B cell (primary cell): ENCODE results near the gene STXBP1. TPM values are rescaled to one million over a fixed set of nuclear protein-coding genes. Genes with fewer than 3 reads are reported as not detected.

Experiments
- ATAC-seq: fragments of 200-7000 bp; cut with Tn5 transposase; one replicate; pipeline ENCODE4 v1.10.0; 2021; ENCODE audit warnings: low read depth, mild to moderate bottlenecking, moderate number of reproducible peaks, moderate library complexity
- CTCF ChIA-PET: fragments of 350-600 bp; sonication (Branson Sonifier 250); formaldehyde crosslinking; loops from one replicate; lab custom pipeline; 2021; ENCODE audit warnings: antibody characterized with exemption, inconsistent platforms; lab: Charles Lee
- POLR2A ChIA-PET: fragments of 350-600 bp; sonication (Branson Sonifier 250); formaldehyde crosslinking; loops from one replicate; lab custom pipeline; 2021; ENCODE audit warnings: antibody characterized with exemption; lab: Charles Lee
- DNase-seq: peaks from one replicate; pipeline ENCODE4 v3.0.0; 2013
- H2AFZ ChIP-seq: 2 replicates; pipeline ENCODE4 v1.6.1; 2012; ENCODE audit warnings: mild to moderate bottlenecking, low read depth, low read length; ENCODE audit not compliant: insufficient read depth, poor library complexity, severe bottlenecking
- H3K27ac ChIP-seq, 2 donors: 1 replicate in 1 of 2; 2 replicates in 1 of 2; pipeline ENCODE4 v1.5.1; 2012 to 2013; ENCODE audit warnings: low read length in 2 of 2, mild to moderate bottlenecking in 2 of 2, moderate library complexity in 1 of 2
- H3K27me3 ChIP-seq, 4 experiments: fragments of 200-600 bp in 1 of 4; sonication (generic) in 1 of 4; replicated peaks in 1 of 4; 1 replicate in 2 of 4; 2 replicates in 2 of 4; pipeline versions ENCODE4 v1.6.1 to v1.7.0; 2013 to 2016; ENCODE audit warnings: low read length in 3 of 4, mild to moderate bottlenecking in 2 of 4, mixed read lengths in 1 of 4, moderate library complexity in 1 of 4; ENCODE audit not compliant: insufficient read depth in 4 of 4, control insufficient read depth in 3 of 4; ENCODE audit errors: control extremely low read depth in 1 of 4
- H3K36me3 ChIP-seq, 2 experiments: replicated peaks in 1 of 2; 1 replicate in 1 of 2; 2 replicates in 1 of 2; pipeline versions ENCODE4 v1.6.1 to v1.7.1; 2013; ENCODE audit warnings: low read length in 1 of 2; ENCODE audit not compliant: insufficient read depth in 2 of 2, control insufficient read depth in 1 of 2; ENCODE audit errors: control extremely low read depth in 1 of 2, extremely low read depth in 1 of 2
- H3K4me1 ChIP-seq, 2 donors: fragments of 200-600 bp in 1 of 2; sonication (generic) in 1 of 2; 1 replicate in 1 of 2; 2 replicates in 1 of 2; pipeline versions ENCODE4 v1.5.1 to v1.6.1; 2013 to 2017; ENCODE audit warnings: low read length in 2 of 2; ENCODE audit not compliant: control insufficient read depth in 2 of 2, insufficient read depth in 2 of 2
- H3K4me2 ChIP-seq: replicated peaks from 2 replicates; pipeline ENCODE3; 2012; ENCODE audit warnings: mild to moderate bottlenecking, low read depth, low read length; ENCODE audit not compliant: poor library complexity, severe bottlenecking
- H3K4me3 ChIP-seq, 5 experiments: fragments of 200-600 bp in 1 of 5; sonication (generic) in 1 of 5; 1 replicate in 3 of 5; 2 replicates in 2 of 5; pipeline versions ENCODE4 v1.5.1 to v1.7.0; 2011 to 2016; ENCODE audit warnings: low read length in 4 of 5, mild to moderate bottlenecking in 4 of 5, low read depth in 2 of 5, control low read depth in 1 of 5, moderate library complexity in 1 of 5; ENCODE audit not compliant: insufficient read depth in 1 of 5; ENCODE audit errors: control extremely low read depth in 1 of 5, extremely low read depth in 1 of 5
- H3K79me2 ChIP-seq: fragments of 200-600 bp; sonication (generic); one replicate; pipeline ENCODE4 v1.6.0; 2016; ENCODE audit warnings: low read length; ENCODE audit not compliant: control insufficient read depth, insufficient read depth
- H3K9ac ChIP-seq: fragments of 200-600 bp; sonication (generic); 2 replicates; pipeline ENCODE4 v1.6.1; 2017; ENCODE audit warnings: mild to moderate bottlenecking, low read length, moderate library complexity
- H3K9me3 ChIP-seq, 3 donors: one replicate each; pipeline versions ENCODE4 v1.6.1 to v1.7.1; 2013; ENCODE audit warnings: low read length in 2 of 3; ENCODE audit not compliant: control insufficient read depth in 2 of 3, insufficient read depth in 1 of 3; ENCODE audit errors: control extremely low read depth in 1 of 3
- H4K20me1 ChIP-seq: 2 replicates; pipeline ENCODE4 v1.6.0; 2012; ENCODE audit warnings: mild to moderate bottlenecking, low read length; ENCODE audit not compliant: insufficient read depth, control insufficient read depth, poor library complexity, severe bottlenecking
- H3K27ac Mint-ChIP-seq: one replicate; pipeline ENCODE4 v1.8.0; 2021; ENCODE audit warnings: mixed read lengths
- H3K27me3 Mint-ChIP-seq: one replicate; pipeline ENCODE4 v1.8.0; 2021; ENCODE audit warnings: mixed read lengths
- H3K4me1 Mint-ChIP-seq: one replicate; pipeline ENCODE4 v1.8.0; 2021; ENCODE audit warnings: mixed read lengths
- H3K4me3 Mint-ChIP-seq: one replicate; pipeline ENCODE4 v1.8.0; 2021; ENCODE audit warnings: mixed read lengths
- H3K9me3 Mint-ChIP-seq: one replicate; pipeline ENCODE4 v1.8.0; 2022; ENCODE audit warnings: mixed read lengths; ENCODE audit not compliant: insufficient read depth
- EZH2 ChIP-seq: IDR thresholded peaks from 2 replicates; pipeline ENCODE4 v1.6.1; 2012; ENCODE audit warnings: borderline replicate concordance, low read depth, mild to moderate bottlenecking, moderate library complexity, low read length; ENCODE audit not compliant: insufficient read depth, poor library complexity, severe bottlenecking
- WGBS: methylation state at CpG from one replicate; pipeline ENCODE4 v1.1.5; 2013; ENCODE audit warnings: missing lambda C conversion rate; ENCODE audit not compliant: insufficient coverage; 5-methylcytosine and 5-hydroxymethylcytosine counted together
- intact Hi-C: fragments of 100-400 bp; cut with micrococcal nuclease; formaldehyde crosslinking; loops from one replicate; pipeline ENCODE4 v1.10.0; 2022
- polyA plus RNA-seq: library from polyadenylated mRNA; depleted of rRNA; stranded (reverse); fragments of >200 nt; gene quantifications from 2 replicates; pipeline ENCODE4 v1.2.3, GENCODE V29; 2012
- total RNA-seq, 2 donors: library from RNA; stranded (reverse); fragments of 120-200 nt in 1 of 2; gene quantifications; 1 replicate in 1 of 2; 2 replicates in 1 of 2; pipeline versions ENCODE4 v1.2.3 to v1.2.4, GENCODE V29; 2013 to 2022
- TF ChIP-seq, protein P1 (sequence below): fragments of 200-600 bp; IDR thresholded peaks from one replicate; pipeline ENCODE4 v1.8.0; 2022; ENCODE audit warnings: antibody characterized with exemption, mild to moderate bottlenecking

STXBP1 gene
- total and polyA plus RNA-seq, 2 donors (not counting 1 experiment from before 2014, with no cell fraction given) = 0.62 TPM; not detected in 1

DNA sequence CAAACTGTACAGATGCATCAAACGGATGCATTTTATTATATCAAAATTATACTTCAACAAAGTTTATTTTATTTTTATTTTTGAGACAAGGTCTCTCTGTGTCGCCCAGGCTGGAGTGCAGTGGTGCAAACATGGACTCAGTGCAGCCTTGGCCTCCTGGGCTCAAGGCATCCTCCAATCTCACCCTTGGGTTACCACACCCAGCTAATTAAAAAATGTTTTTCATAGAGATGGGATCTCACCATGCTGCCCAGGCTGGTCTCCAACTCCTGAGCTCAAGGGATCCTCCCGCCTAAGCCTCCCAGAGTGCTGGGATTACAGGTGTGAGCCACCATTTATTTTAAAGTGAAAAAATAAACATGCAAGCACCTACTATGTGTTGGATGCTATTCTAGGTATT lies 40.1 kb upstream of the STXBP1 start:
- no peak overlapping the region for H3K9ac ChIP-seq
- CTCF ChIA-PET = interaction anchor here (1.3 to 1.4 kb wide), 2 partner anchors 14 to 17 kb away, joined by 3 to 4 read pairs; no protein-coding TSS in a partner anchor
- no peaks in the 10 kb centered on the region for H3K36me3 ChIP-seq
- H3K79me2 ChIP-seq = no peaks in the 10 kb centered on the region
- intact Hi-C loops = no loop called here
- no peak overlapping the region for H3K4me3 Mint-ChIP-seq
- POLR2A ChIA-PET = no interaction called here
- H3K9me3 ChIP-seq = peaks cover 0 to 3% (median 0%) of the 10 kb centered on the region in 3 donors
- no peak overlapping the region for H3K4me3 ChIP-seq
- H2AFZ ChIP-seq = no peak overlapping the region
- H4K20me1 ChIP-seq = no peaks in the 10 kb centered on the region
- no peak overlapping the region for H3K27ac ChIP-seq
- ATAC-seq (no peak), DNase-seq (no peak)
- H3K4me1 Mint-ChIP-seq = peaks cover 16% of the 10 kb centered on the region
- peaks cover 8% of the 10 kb centered on the region for H3K27me3 Mint-ChIP-seq
- H3K4me2 ChIP-seq = no peak overlapping the region
- TF ChIP-seq, protein P1, sequence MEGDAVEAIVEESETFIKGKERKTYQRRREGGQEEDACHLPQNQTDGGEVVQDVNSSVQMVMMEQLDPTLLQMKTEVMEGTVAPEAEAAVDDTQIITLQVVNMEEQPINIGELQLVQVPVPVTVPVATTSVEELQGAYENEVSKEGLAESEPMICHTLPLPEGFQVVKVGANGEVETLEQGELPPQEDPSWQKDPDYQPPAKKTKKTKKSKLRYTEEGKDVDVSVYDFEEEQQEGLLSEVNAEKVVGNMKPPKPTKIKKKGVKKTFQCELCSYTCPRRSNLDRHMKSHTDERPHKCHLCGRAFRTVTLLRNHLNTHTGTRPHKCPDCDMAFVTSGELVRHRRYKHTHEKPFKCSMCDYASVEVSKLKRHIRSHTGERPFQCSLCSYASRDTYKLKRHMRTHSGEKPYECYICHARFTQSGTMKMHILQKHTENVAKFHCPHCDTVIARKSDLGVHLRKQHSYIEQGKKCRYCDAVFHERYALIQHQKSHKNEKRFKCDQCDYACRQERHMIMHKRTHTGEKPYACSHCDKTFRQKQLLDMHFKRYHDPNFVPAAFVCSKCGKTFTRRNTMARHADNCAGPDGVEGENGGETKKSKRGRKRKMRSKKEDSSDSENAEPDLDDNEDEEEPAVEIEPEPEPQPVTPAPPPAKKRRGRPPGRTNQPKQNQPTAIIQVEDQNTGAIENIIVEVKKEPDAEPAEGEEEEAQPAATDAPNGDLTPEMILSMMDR = no peak
- TF ChIP-seq EZH2 = no peak
- no peaks in the 10 kb centered on the region for H3K9me3 Mint-ChIP-seq
- WGBS = no CpG with 5 or more reads among the region's 3 CpGs
- H3K27me3 ChIP-seq = peaks cover 0 to 7% (median 0%) of the 10 kb centered on the region in 4 experiments
- no peak overlapping the region for H3K27ac Mint-ChIP-seq
- H3K4me1 ChIP-seq = peaks cover 18 to 24% of the 10 kb centered on the region in 2 donors

DNA sequence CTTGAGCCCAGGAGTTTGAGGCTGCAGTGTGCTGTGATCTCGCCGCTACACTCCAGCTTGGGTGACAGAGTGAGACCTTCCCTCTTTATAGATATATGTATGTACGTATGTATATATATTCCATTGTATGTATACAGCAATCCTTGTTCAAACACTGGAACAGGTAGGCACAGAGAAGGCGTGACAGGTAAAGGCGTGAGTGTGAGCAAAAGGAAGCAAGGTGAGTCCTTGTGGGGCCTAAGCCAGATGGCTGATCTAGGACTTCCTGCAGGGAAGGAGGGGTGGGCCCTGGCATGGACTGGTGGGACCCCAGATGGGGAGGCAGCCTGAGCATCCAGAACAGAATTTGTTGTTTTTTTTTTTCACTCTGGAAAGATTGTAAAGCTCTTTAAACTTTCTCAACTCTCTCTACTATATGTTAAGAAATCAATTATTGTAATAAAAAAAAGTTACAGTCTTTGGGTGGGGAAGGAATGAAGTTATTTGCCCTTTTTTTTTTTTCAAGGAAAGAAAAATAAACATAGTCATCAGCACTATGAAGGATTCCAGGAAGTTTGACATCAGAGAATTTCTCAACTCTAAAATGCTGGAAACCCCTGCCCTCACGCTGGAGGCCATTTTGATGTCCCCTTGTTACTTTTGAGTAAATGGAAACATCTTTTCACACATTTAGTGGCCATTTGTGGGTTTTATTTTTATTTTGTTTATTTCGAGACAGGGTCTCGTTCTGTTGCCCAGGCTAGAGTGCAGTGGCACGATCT lies 38.9 kb upstream of the STXBP1 start:
- H3K9ac ChIP-seq = no peak overlapping the region
- no peaks in the 10 kb centered on the region for H3K79me2 ChIP-seq
- ChIA-PET POLR2A (no interaction called here), CTCF (interaction anchor here (1.3 to 1.4 kb wide), 2 partner anchors 12 to 16 kb away, joined by 3 to 4 read pairs; no protein-coding TSS in a partner anchor)
- intact Hi-C loops = no loop called here
- ATAC-seq (no peak), DNase-seq (no peak)
- H2AFZ ChIP-seq = no peak overlapping the region
- no peak overlapping the region for H3K27ac Mint-ChIP-seq
- no peaks in the 10 kb centered on the region for H4K20me1 ChIP-seq
- peaks cover 14% of the 10 kb centered on the region for H3K4me1 Mint-ChIP-seq
- H3K4me2 ChIP-seq = no peak overlapping the region
- no peaks in the 10 kb centered on the region for H3K9me3 Mint-ChIP-seq
- H3K27me3 ChIP-seq = peaks cover 0 to 2% (median 0%) of the 10 kb centered on the region in 4 experiments
- no peaks in the 10 kb centered on the region for H3K36me3 ChIP-seq
- H3K4me1 ChIP-seq = peaks cover 16 to 21% of the 10 kb centered on the region in 2 donors
- no peak overlapping the region for H3K4me3 Mint-ChIP-seq
- WGBS = 92% methylated on average over 2 of the region's 9 CpGs
- H3K9me3 ChIP-seq = no peaks in the 10 kb centered on the region
- peaks cover 11% of the 10 kb centered on the region for H3K27me3 Mint-ChIP-seq
- no peak overlapping the region for H3K27ac ChIP-seq
- H3K4me3 ChIP-seq = no peak overlapping the region
- TF ChIP-seq, protein P1 = no peak
- TF ChIP-seq EZH2 = no peak
